ENCODE data around the gene SF3B2.
"Not testable (repeated sequence)": the region's sequence is repeated elsewhere in the genome, so short reads cannot be mapped to it uniquely, and the experiment has no call there.

Gene SF3B2

GRCh38 chr11:66051766-66052663 is at the start of gene SF3B2:
SF3B2 (plus strand) TSS chr11:66052364; CDS start chr11:66052385, 21 bp downstream.
- DNase-seq, result peak; percentile 99

DNA sequence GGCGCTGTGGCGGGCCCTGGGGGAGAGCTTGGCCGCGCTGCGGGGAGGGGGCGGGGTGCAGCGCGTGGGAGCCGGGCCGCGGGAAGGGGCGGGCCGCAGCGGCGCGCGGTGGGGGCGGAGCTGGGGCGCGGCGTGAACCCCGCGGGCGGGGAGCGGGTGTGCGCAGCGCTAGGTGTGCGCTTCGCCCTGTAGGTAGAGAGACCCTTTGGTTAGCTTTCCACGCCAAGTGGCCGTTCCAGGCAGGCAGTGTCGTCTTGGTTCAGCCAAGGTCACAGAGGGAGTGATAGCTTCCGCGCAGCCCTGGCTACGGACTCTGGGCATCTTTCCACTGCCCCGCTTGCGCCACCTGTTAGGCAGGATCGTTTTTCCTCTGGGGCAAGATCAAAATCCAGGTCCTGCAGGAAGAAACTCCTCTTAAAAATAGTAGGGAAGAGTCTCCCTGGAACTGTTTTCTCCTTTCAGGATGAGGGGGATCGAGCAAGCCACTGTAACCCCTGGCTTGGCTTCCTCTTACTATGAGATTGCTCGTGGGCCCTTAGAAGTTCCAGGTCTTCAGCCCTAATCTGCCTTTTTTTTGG is 49.4 kb upstream of the SF3B2 start:
- DNase-seq, result no peak

GRCh38 chr11:66003291-66003690 is 48.9 kb upstream of the SF3B2 start:
- no peak for DNase-seq

GRCh38 chr11:66004186-66004585 is 48.0 kb upstream of the SF3B2 start:
- no peak for DNase-seq

DNA sequence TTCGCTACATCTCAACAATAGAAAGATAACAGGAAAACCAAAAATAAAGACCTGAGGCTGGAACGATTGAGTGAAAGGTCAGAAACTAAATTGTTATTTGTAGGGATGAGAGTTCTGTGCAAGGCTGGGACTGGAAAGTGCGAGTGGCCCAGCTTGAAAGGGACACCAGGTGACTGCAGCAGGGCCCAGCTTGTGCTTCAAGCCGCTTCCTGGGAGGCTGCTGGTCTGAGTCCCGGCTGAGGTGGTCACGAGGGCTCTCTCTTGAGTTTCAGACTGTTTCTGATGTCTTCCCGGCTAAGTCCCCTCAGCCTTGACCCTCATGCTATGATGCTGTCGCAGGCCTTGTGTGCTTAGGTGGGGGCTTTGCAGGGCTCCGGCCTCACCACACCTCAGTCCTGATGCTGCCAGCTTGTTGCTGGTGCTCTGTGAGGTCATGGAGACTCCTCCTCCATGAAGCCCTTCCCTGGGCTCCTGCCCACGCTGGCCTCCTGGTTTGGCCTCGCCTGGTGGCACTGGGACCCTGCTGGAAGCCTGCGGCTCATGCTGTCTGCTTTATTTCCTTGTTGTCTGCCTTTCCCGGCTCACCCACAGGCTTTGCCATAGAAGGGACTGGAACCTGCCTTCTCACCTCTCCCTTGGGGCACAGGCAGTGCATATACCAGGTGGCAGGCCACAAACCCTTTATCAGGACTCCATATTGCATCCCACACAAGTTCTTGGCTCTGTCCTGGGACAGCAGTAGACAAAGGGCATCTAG is 45.9 kb upstream of the SF3B2 start:
- no peak for DNase-seq

DNA sequence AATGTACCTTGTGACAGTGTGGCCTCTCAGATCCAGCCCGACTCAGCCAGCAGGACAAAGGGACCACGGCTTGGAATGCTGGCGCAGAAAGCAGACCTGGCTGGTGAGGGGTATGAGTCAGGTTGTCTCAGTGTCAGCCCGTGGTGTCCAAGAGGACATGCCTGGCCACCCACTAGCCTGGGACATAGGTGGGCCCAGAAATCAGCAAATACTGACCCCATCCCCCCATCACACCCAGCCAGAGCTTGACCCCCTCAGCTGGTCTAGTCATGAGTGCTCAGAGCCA is 45.3 kb upstream of the SF3B2 start:
- no peak for DNase-seq

DNA sequence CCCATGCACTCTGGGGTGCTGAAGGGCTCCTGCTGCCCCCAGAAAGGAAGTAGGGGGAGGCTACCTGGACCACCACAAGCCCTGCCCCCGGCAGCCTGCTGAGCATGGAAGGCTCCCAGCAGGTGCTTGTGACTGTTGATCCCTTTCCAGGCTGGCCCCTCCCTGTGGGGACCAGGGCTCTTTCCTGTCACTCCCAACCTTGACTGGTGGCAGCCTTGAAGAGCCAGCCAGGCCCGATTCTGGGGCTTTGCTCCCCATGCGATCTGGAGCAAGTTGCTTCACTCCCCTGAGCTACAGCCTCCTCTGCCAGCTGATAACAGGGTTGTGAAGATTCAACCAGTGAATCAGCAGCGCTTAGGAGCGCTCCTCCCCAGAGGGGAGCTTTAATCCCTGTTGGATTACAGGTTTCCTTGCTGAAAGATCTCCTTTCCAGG is 44.9 kb upstream of the SF3B2 start:
- DNase-seq, result no peak

GRCh38 chr11:66008095-66008467 is 44.1 kb upstream of the SF3B2 start:
- no peak for DNase-seq

GRCh38 chr11:66008468-66009101 is 43.6 kb upstream of the SF3B2 start:
- DNase-seq, result peak; percentile 23

DNA sequence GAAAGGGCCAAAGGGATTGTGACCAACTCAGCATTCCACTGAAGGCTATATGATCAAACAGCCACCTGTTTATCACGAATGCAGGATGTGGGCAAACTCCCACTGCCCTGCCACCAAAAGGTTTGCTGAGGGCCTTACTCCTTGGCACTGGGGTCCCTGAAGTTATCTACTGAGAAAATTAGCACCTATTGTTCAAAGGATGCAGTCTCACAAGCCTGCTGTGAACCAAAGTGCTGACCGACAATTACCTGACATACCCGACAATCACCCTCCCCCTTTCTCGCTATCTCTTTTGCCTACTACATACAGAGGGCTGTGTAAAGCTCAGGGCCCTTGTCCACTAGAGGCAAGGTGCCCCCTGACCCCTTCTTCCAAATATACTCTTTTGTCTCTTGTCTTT is 42.1 kb upstream of the SF3B2 start:
- DNase-seq, result not testable (repeated sequence)

DNA sequence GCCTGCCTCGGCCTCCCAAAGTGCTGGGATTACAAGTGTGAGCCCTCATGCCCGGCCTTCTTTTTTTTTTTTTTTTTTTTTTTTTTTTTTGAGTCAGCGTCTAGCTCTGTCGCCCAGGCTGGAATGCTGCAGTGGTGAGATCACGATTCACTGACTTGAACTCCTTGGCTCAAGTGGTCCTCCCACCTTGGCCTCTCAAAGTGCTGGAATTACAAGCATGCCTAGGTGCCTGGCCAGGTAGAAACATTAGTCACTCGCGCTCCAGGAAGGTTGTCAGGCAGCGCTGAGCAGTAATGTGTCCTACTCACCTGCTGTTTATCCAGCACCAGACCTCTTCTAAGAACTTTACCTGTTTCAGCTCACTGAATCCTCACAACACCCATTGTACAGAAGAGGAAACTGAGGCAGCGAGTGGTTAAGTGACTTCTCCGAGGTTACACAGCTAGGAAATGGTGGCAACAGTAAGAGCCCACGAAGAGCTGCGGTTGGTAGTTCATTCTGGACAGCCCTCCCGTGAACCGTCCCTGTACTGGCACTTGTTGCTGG is 40.9 kb upstream of the SF3B2 start:
- DNase-seq, result no peak

DNA sequence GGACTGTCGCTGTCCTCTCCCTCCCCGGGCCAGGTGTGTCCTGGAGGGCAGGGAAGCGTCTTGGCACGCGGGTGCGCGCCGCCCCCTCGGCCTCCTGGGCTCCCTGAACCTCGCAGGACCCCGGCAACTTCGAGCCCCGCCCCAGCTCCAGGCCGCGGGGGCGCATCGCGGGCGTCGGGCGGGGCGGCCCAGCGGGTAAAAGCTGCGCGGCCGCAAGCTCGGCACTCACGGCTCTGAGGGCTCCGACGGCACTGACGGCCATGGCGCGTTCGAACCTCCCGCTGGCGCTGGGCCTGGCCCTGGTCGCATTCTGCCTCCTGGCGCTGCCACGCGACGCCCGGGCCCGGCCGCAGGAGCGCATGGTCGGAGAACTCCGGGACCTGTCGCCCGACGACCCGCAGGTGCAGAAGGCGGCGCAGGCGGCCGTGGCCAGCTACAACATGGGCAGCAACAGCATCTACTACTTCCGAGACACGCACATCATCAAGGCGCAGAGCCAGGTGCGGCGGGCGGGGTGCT is 40.3 kb upstream of the SF3B2 start, which contains the start of gene CST6:
TSS of gene CST6 (plus strand) at position 224 of the 519 bp plus-strand sequence. CDS start at position 261, 37 bp downstream.
- peak; percentile 19 for DNase-seq

GRCh38 chr11:66012371-66012945 is 39.7 kb upstream of the SF3B2 start:
- no peak for DNase-seq

- DNase-seq, result no peak
These were observed 39.0 kb upstream of the SF3B2 start for GRCh38 chr11:66012946-66013761.

DNA sequence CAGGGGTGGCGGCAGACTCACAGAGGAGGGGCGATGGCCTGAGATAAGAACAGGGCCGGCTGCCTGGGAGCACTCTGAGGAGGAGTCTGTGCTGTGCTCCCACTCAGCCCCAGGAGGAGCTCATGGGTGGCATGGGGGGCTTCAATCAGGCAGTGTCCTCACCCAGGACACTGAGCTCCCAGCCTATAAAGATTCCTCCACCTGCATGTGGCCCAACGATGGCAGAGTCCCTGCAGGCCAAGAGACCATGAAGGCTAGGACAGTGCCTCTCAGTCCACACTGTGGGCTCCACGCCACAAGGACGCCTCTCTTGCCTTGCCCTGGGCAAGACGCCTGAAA is 38.4 kb upstream of the SF3B2 start:
- DNase-seq, result no peak

DNA sequence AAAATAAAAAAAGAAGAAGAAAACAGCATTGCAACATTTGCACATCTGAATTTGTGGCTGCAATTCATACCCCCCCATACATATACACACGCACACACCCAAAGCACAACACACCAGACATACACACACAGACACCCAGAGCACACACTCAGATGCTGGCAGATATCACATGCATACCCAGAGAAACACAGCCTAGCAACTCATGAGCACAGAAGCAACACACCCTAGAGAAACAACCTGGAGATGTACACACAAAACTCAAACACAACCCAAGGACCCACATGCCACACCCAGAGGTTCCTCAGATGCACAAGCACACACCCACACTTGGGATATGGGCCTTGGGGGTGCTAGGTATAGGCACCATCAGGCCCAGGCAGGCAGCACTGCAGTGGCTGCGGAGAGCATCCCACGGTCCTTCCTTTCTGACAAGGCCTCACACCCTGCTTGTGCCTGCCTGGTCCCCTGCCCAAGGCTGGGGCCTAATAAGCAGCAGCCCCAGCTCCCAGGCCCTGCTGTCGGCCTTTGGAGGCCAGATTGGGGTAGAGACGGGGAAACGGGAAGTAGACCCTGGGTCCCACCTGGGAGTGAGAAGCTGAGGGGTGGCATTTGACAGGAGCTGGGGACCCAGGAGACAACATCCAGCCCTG is 37.2 kb upstream of the SF3B2 start:
- no peak for DNase-seq

DNA sequence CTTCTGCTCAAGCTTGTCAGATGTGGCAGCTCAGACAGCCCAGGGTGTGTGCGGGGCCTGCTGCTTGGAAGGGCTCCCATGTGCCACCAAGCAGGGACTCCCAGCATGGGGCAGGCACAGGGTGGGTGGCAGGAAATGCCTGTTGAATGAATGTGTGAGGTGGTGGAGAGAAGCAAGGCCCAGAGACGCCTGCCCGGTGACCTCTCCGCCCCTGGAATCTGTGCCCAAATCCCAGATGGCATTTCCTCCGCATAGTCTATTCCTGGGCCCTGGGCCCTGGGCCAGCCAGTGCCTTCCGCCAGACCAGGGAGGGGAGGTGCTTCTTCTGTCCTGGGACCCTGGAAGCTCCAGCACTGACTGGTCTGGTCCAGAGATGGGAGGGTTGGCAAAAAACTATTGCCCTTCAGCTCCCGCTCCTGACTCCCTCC is 36.7 kb upstream of the SF3B2 start:
- no peak for DNase-seq

DNA sequence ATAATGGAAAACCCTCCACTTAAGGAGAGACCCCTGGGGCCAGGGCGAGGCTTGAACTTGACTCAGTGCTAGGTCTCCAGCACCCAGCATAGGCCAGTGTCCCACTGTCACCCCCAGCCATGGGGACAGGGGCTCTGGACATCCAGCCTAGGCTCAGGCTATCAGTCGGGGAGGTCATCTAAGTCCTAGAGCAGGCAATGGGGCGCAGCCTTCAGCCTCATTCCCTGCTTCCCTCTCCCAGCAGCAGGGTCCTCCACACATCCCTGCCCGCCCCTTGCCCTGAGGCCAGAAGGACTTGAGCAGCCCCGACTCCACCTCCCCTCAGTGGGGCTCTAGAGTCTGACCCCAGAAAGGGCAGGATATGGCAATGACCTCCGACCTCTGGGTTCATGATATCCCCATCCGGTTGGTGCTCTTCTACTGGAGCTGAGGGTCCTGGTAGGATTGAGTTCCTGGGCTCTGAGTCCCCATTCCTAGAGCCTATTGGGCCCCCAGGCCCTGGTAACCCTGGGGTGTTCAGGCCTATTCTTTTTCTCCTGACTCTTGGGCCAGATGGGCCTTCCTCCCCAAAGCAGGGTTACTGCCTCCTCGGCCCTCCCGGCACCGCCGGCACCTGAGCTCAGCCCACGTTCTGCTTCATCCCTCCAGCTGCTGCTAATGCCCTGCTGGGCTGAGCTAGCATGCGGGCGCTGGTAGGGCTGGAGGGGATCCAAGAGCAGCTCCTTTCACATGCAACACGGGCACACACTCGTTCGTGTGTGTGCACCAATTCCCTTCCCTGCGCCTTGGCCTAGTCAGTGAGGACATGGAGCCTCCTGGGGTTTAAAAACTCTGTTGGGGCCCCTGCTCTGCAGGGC is 36.0 kb upstream of the SF3B2 start:
- peak; percentile 57 for DNase-seq

GRCh38 chr11:66016793-66017177 is 35.4 kb upstream of the SF3B2 start:
- DNase-seq, result no peak

DNA sequence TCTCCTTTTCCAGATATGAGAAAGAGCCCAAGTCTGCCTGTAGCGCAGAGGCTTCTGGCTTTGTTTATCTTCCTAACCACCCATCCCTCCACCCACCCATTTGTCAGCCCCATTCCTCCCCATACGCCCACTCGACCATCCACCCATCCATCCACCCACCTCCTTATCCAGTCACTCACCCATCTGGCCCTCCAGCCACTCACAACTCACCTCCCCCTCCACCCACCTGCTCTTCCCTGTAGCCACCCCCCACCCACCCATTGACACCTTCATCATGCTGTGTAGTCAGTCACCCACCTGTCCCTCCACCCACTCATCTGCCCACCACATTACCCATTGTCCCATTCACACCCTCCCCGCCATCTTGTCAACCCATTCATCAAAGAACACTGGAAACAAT is 34.8 kb upstream of the SF3B2 start:
- peak; percentile 65 for DNase-seq

Data from NCI-H345 (cell line).